Mammary epithelial cell (primary cell): ENCODE results near the gene MEX3A.

Experiments used
- EZH2 ChIP-seq: IDR thresholded peaks from 2 replicates; pipeline ENCODE4 v1.6.1; 2012; ENCODE audit warnings: low read length, inconsistent platforms, borderline replicate concordance
- TF ChIP-seq, protein P1 (sequence below), 2 donors: IDR thresholded peaks in 1 of 2; conservative IDR thresholded peaks in 1 of 2; 2 replicates each; pipeline ENCODE4 v1.5.1; 2011 to 2012; ENCODE audit warnings: inconsistent platforms in 2 of 2, low read length in 2 of 2, mild to moderate bottlenecking in 2 of 2, control low read depth in 1 of 2, low read depth in 1 of 2; ENCODE audit not compliant: insufficient read depth in 1 of 2; ENCODE audit errors: extremely low read depth in 1 of 2

DNA sequence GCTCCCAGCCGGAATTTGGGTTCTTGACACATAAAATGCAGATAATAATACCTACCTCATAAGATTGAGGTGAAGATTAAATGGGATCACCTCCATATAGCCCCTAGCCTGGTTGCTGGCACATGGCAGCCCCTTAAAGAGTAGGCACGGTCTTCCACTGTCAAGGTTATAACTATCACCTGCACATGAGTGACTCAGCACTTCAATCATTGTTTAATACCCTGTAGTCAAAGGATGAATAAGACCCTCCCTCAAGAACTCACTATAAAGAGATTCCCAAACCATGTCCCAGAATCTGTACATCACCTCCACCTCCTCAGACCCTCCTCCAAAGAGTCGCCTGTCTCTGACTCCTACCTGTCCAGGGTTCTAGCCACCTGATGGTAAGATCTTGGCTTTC is 25.8 kb upstream of the MEX3A start:
- TF ChIP-seq, protein P1, sequence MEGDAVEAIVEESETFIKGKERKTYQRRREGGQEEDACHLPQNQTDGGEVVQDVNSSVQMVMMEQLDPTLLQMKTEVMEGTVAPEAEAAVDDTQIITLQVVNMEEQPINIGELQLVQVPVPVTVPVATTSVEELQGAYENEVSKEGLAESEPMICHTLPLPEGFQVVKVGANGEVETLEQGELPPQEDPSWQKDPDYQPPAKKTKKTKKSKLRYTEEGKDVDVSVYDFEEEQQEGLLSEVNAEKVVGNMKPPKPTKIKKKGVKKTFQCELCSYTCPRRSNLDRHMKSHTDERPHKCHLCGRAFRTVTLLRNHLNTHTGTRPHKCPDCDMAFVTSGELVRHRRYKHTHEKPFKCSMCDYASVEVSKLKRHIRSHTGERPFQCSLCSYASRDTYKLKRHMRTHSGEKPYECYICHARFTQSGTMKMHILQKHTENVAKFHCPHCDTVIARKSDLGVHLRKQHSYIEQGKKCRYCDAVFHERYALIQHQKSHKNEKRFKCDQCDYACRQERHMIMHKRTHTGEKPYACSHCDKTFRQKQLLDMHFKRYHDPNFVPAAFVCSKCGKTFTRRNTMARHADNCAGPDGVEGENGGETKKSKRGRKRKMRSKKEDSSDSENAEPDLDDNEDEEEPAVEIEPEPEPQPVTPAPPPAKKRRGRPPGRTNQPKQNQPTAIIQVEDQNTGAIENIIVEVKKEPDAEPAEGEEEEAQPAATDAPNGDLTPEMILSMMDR (conservative IDR thresholded peaks at IDR 0.05 in 1 of 2, IDR thresholded peaks at IDR 0.05 in 1 of 2; ENCODE audit: extremely low read depth in 1 of 2, insufficient read depth in 1 of 2, low read depth in 1 of 2, low read length in 2 of 2), result no peak
- no peak for TF ChIP-seq EZH2
